HG02973 (cell line): ENCODE measurements around the gene CTDP1.

ENCODE experiments used
- ATAC-seq: cut with Tn5 transposase; IDR thresholded peaks from one replicate; pipeline ENCODE4 v1.9.1; 2021; ENCODE audit warnings: moderate library complexity; ENCODE audit not compliant: unreplicated experiment

The CTDP1 gene

DNA sequence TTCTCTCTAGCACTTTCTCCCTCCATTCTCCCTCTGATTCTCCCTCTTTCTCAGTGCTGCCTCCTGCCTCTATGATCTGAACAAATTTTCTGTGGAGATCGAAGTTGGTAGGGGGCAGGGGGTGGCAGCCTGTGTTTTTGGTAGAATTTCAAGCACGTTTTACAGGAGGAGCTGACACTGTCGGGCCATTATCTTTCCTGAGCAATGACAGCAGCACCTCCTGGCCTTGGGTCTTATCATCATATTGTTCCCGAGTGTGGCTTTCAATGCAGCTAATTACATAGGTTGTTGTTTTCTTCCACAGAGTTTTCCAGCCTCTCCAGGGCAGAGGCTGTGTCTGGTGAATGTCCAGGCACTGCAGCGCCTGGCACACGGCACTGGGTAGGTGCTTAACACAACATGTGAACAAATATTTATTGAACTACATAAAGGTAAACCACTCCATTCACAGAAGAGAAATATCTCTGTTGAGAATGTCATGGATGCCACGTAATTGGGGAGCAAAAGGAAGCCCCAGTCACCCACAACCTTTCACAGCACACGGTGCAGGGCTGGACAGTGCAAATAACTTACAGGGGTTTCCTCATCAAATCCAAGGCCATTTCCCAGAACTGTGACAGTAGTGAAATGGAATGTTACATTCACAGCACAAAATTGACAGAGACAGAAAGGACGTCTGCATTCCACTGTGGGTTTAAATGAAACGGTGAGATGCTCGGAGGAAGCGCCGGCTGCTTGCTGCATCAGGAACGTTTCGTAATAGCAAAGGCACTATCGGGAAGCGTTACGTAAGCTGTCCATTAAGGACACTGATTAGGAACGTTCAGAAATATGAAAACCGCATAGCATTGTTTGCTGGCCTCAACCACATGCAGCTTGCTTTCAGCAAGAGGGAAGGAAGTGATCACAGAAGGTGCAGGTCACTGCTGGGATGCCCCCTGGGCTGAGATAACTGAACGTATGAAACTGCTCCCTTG lies 111.7 kb downstream of the CTDP1 start:
- ATAC-seq = no peak

DNA sequence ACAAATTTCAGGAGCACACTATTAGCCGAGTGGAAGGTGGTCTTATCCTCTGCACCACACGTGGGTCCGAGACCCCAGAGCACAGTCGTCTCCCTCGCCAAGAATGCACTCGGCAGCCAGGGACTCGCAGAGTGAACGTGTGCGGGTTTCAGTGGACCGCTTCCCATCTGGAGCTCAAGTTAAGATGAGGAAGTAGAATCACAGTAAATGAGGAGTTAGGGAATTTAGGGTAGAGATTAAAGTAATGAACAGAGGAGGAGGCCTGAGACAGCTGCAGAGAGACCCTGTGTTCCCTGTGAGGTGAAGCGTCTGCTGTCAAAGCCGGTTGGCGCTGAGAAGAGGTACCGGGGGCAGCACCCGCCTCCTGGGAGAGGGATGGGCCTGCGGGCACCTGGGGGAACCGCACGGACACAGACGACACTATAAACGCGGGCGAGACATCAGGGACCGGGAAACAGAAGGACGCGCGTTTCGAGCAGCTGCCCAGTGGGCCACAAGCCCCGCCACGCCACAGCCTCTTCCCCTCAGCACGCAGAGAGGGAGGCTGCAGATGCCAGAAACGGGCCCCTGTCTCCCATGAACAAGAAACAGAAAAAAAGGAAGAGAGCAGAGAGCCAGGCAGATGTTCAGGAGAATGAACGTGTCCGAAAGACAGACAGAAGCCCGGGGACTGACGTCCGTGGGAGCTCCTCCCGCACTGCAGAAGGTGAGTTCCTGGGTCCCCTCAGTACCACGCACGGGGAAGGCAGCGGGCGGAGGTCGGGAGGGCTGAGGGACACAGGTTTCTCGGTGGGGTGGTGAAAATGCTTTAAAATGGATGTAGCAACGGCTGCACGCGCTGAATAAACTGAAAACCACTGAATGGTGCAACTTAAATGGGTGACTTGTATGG lies 112.7 kb downstream of the CTDP1 start:
- ATAC-seq = no peak

DNA sequence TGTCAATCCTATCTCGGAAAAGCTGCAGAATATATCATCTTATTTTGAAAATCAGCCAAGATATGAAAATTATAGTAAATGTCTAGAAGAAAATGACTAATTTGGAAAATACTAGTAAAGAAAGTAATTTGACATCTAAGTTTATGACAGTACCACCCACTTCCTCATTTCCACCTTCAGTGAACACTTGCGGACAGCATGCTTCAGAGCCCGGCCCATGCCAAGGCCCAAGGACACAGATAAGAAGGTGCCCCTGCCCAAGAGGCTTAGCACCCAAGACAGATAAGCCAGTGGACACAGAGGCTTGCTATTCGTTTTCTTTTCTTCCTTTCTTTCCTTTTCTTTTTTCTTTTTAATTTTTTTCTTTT lies 113.4 kb downstream of the CTDP1 start:
- no peak for ATAC-seq

DNA sequence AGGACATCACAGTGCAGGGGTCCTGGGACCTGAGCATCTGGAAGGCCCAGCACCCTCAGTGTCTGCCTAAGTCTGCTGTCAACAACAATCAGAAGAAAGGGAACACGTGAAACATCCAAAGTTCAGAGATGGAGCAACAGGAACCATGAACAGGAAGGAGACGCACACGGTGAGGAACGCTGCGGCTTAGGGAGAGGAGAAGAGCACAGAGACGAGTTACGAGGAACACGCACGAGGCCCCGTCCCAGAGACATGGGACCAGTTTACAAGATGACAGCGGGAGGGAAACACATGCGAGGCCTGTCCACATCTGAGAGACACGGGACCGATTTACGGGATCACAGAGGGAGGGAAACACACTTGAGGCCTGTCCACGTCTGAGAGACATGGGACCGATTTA lies 115.2 kb downstream of the CTDP1 start:
- ATAC-seq = no peak

DNA sequence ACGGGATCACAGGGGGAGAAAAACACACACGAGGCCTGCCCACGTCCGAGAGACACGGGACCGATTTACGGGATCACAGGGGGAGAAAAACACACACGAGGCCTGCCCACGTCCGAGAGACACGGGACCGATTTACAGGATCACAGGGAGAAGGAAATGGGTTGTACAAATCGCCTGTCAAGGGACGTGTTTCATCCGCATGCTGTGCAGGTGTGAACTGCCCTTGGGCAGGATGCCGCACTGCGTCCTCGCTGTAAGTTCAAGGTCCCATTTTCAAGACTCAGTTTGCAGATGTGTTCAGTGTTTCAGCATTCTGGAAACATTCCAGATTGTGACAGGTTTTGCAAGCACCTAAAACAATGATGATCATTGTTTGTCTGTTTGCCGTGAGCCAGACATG lies 115.8 kb downstream of the CTDP1 start:
- no peak for ATAC-seq

DNA sequence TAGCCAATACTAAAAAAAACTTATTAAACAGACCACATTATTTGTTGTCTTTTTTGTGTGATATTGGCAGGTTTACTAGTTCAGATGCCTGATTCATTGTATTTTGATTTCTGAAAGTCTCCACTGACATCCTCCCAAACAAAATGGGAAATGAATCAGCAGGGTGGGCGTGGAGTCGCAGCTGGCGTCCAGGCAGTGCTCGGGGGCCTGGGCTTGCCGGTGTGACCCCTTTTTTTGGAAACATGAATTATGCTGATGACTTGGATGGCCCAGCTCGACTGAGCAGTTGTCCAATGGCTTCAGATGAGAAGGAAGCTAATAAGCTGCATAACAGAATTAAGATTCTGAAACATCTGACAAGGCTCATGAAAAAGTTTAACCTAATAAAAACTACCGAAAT lies 116.4 kb downstream of the CTDP1 start:
- no peak for ATAC-seq

DNA sequence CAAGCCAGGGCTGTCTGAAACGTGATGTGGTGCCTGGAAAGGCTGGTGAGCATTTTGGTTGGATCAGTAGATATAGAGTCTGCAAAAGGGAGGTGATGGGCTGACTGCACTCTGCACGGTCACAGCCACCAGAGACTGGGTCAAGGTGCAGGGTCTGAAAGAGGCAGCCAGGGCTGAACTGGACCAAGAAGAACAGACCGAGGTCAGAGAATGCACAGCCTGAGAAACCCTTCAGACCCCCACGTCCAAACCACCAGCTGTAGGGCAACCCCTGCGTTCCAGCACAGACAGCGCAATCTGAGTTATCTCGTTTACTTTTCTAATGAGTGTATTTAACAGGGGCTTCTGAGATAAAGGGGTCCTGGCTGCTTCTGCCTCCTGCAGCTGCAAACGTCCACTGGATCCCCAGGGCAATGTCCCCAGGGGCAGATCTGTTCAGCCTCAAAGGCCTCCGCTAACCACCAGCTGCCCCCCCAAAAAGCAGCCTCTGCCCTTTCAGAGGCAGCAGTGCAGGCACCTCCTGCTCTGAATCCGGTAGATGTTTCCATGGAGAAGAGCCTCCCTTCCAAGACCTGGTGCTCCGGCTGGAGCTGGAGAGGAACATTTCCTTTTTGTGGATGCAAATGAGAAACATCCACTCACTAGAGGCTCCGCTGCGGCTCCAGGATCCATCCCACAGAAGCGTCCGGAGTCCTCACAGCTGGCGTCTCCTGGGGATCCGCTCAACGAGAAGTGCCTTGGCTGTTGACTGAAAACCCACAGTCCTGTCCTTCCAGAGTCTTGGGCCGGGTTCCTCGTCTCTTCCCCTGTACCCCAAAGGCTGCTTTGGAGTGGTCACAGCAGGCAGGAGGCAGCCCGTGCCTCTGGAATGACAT lies 117.2 kb downstream of the CTDP1 start:
- no peak for ATAC-seq

DNA sequence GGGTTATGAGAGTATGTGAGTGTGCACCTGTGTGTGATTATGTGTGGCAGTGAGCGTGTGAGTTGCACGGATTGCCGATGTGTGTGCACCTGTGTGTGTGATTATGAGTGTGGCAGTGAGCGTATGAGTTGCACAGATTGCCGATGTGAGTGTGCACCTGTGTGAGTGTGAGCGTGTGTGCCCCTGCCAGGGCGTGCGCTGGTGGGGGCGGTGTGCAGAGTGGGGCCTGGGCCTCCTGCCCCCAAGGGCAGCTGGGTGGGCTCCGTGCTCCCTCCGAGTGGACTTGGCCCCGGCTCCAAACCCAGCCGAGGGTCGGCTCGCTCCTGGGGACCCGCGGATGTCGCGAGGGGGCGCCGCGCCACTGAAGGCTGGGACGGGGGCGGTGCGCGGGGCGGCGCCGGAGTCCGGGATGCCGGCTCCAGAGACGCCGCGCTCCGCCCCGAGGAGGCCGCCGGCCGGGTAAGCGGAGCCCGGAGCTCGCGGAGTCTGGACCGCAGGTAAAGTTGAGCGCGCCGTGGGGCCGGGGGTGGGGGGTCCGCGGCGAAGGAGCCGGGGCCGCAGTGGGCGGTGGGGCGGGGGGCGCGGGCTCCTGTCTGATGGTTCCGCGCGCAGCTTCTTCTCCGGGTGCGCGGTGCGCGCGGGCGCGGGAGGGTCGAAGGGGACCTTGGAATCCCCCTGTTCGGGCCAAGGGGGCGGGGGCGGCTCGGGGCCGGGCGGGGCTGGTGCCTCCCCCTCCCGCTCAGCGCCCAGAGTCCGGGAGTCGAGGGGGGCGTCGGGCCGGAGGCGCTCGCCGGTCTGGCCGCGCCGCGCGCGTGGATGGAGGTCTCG lies 118.1 kb downstream of the CTDP1 start, which contains the start of gene KCNG2:
Gene KCNG2, plus strand, starts transcription at position 421 of the 828 bp plus-strand sequence. CDS start 65,730 bp downstream, outside the sequence.
- no peak for ATAC-seq

DNA sequence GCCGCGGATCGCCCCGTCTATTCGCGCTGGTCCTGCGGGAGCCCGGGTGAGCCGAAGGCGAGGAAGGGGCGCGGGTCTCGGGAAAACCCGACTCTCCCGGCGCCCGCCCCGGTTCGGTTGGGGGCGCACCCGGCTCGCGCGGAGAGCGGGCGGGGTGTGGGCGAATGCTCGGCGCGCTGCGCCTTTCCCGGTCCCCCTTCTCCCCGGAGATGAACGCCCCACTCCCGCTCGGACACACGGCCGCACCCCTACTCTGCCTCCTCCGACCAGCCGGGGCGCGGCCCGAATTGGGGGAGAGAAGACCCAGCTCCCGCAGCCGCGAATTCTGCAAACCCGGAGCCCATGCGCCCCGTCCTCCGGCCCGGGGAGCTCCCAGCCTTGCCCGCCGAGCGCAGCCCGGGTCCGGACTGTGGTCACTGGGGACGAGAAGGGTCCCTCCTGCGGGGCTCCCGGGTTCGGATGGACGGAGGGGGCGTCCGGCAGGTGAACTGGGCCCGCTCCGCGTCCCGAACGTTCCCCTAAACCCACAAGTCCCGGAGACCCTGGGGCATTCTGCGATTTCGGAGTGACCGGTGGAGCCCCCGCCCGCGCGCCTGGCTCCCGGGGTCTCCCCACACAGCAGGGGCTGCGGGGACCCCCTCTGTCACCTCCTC lies 118.9 kb downstream of the CTDP1 start:
- ATAC-seq = no peak

DNA sequence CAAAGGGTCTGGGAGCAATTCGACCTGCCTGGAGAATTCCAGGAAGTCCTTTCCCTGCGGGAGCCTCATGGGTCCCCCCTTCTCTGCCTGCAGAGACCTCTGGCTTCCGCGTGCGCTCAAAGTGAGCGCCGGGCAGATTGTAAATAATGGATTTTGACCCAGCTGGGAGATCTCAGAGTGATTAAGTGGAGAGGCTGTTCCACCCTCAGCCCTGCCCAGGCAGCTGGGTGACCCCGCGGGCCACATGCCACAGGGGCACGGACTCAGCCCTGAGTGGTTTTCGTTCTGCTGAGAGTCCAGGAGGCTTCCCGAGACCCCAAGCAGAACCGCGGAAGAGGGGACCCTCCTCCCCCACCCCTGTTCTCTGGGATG lies 119.4 kb downstream of the CTDP1 start:
- no peak for ATAC-seq

DNA sequence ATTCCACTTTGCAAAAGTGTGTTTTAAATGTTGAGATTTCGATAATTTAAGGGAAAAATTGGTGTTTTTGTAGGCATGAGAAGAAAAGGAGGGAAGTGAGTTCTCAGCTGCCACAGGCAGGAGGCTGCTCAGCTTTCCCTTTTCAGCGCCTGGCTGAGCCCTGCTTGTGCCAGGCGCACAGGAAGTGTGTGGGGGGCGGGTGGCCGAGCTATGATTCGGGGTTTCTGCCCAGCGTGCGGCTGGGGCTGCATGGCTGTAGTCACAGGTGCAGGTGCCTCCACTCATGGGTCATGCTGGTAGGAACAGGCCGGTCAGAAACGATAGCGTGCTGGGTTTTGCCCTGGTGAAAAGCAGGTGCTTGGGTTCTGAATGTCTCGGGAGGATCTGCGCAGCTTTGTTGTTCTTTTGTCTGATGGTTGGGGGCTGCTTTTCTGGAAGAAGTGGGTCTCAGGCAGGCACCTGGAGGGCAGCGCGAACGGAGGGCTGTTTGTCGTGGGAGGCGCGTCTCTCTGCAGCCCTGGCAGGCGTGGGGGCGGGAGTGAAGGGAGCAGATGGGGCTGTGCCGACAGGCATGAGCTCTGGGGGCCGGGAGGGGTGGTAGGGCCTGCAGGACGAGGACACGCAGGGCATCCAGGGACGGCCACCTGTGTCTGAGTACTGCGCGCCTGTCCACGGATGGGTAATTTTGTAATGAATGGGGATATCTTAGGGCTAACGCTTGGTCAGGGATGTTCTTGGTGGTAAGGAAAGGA lies 120.2 kb downstream of the CTDP1 start:
- ATAC-seq = no peak

DNA sequence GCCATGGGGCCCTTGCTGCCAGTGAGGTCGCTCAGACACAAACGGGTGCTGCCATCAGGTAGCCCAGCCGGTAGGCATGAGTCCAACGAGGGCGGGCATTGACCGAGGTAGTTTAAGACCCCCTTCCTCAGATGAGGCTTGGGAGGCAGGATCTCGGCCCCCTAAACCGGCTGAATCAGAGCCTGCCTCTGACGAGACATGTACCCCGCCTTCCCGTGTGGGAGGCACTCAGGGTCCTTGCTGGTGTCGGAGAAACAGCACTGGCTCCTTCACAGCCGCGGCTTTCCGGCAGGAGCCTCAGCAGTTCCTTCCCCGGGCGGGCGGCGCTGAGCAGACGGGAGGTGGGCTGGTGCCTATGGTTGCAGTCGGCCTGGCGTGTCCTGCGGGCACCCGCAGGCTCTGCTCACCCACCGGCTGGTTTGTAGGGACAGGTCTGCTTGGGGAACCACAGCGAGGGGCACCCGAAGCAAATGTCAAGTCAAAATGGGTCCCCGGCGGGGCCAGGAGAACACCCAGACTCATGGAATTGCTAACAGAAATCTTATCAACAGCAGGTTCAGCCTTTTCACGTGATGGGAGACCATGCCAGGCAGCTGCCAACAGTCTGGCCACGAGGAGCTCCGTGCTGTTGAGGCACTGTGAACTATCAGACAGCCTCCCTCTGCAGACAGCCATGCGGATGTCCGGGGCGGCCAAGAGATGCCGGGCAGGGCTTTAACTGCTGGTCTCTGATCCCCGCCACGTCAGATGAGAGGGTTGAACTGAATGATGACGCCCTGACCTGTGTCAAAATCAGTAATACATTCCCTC lies 121.0 kb downstream of the CTDP1 start:
- ATAC-seq = no peak

DNA sequence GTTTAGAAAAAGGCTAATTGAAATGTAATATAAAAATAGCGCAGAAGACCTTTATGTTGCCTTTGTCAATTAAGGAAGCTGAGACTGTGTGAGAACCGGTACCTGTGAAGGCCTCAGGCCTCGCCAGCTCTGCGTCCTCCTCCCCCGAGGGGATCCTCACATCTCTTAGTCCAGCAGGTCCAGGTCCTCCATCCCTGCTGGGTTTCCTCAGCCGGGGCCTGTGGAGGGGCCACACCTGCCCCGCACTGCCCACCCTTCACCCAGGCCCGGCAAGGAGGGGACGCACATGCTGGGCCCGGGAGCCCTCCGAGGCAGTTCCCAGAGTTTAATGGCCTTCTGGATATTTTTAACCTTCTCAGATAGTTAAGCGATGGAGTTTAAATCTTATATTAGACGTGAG lies 121.6 kb downstream of the CTDP1 start:
- ATAC-seq = no peak

DNA sequence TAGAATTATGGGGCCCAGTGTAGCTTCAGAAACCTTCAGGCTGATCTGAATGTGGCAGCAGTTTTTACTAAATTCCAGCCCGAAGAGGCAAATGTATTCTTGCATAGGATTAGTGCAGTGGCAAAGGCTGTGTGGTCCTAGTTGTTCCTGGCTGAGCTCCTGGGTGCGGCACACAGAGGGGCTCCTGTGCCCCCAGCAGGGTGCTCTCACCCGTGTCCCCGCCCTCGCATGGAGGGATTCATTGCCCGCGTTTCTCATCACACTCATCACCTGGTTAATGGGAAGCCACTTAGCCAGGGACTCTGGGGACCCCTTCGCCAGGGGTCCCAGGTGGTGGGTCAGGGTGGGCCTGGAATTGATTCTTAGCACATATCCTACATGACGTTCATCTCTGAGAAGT lies 122.0 kb downstream of the CTDP1 start:
- ATAC-seq = no peak

DNA sequence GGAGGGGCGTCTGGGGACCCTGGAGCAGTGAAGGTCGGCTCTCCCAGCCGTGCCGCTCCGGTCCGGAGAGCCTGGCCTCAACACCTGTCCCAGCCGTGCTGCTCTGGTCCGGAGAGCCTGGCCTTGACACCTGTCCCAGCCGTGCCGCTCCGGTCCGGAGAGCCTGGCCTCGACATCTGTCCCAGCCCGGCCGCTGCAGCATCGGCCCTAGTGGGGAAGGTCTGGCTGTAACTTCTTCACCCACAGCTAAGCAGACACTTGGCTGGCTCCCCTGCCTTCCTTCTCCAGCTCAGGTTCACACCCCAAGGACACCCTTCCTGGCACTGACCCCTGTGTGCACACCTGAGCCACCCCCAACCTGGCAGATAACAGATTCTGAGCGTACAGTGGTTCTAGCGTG lies 122.7 kb downstream of the CTDP1 start:
- no peak for ATAC-seq

DNA sequence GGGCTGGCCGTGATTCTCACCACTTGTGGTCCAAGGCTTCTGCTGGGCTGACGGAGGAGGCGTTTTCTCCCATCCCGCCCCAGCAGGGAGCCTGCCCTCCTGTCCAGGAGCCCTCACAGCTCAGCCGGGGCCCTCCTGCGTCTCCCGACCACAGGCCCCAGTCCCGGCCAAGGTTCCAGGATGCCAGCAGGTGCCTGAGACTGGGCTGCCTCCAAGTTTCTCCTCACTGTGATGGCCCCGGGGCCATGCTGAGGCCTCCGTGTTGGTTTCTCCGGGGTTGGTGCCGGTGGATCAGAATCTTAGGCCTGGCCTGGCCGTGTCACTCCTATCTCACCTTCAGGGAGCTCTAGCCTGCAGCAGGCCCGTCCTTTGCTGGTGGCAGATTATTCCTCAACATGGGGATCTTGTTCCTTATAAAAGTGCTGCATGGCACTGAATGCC lies 124.0 kb downstream of the CTDP1 start:
- no peak for ATAC-seq
